Dendritic cell treated with granulocyte-macrophage colony-stimulating factor and Interleukin-4, amounts not matched to agents 40 ng/mL and 50 ng/mL, for 4 days (primary cell): ENCODE measurements around the gene PFDN1.

ENCODE experiments used
- H3K27ac Mint-ChIP-seq: one replicate; pipeline ENCODE4 v1.8.0; 2022; ENCODE audit warnings: mild to moderate bottlenecking, mixed read lengths
- H3K27me3 Mint-ChIP-seq: one replicate; pipeline ENCODE4 v1.8.0; 2022; ENCODE audit warnings: mild to moderate bottlenecking, mixed read lengths
- H3K36me3 Mint-ChIP-seq: one replicate; pipeline ENCODE4 v1.8.0; 2022; ENCODE audit warnings: low read depth, mixed read lengths
- H3K4me1 Mint-ChIP-seq: one replicate; pipeline ENCODE4 v1.8.0; 2022; ENCODE audit warnings: low read depth, mixed read lengths
- H3K4me3 Mint-ChIP-seq: one replicate; pipeline ENCODE4 v1.8.0; 2022; ENCODE audit warnings: mild to moderate bottlenecking, moderate library complexity, mixed read lengths
- H3K9me3 Mint-ChIP-seq: one replicate; pipeline ENCODE4 v1.8.0; 2022; ENCODE audit warnings: mixed read lengths
- intact Hi-C: fragments of 100-400 bp; cut with micrococcal nuclease; formaldehyde crosslinking; loops from one replicate; pipeline ENCODE4 v1.15.0; 2022

Gene PFDN1

DNA sequence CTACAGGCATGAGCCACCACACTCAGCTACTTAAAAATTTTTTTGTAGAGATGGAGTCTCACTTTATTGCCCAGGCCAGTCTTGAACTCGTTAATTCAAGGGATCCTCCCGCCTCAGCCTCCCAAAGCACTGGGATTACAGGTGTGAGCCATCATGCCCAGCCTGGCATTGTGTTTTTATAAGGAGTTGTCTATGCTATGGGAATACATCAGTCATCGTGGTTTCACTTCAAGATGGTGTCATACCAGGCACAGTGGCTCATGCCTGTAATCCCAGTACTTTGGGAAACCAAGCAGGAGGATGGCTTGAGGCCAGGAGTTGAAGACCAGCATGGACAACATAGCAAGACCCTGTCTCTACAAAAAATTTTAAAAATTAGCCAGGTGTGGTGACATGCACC lies 78.2 kb downstream of the PFDN1 start:
- H3K27ac Mint-ChIP-seq, result no peak overlapping the region
- peaks cover 40% of the 10 kb centered on the region for H3K4me1 Mint-ChIP-seq
- no peaks in the 10 kb centered on the region for H3K9me3 Mint-ChIP-seq
- H3K27me3 Mint-ChIP-seq, result peaks cover 1% of the 10 kb centered on the region
- H3K36me3 Mint-ChIP-seq, result peaks cover 11% of the 10 kb centered on the region
- intact Hi-C loops, result no loop called here
- no peak overlapping the region for H3K4me3 Mint-ChIP-seq

DNA sequence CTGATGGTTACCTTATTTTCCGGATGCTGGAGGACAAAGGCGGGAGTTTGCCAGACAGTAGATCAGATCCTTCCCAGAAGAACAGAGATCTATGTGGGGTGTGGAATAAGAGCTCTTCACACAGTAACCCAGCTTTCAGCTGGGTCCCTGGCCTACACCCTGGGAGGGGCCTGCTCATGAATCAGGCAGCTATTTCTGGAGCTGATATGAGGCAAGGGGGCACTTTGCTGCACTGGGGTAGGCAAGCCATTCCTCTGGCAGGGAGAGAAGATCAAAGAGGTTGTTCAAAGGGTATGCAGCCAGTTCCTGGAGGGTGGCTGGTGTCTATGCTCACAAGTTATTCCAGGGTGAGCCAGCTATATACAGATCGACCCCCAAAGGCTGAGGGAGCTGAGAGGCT lies 79.3 kb downstream of the PFDN1 start:
- H3K9me3 Mint-ChIP-seq, result no peaks in the 10 kb centered on the region
- intact Hi-C loops, result no loop called here
- peaks cover 4% of the 10 kb centered on the region for H3K27me3 Mint-ChIP-seq
- no peak overlapping the region for H3K27ac Mint-ChIP-seq
- H3K4me3 Mint-ChIP-seq, result no peak overlapping the region
- H3K36me3 Mint-ChIP-seq, result peaks cover 11% of the 10 kb centered on the region
- H3K4me1 Mint-ChIP-seq, result peaks cover 49% of the 10 kb centered on the region

DNA sequence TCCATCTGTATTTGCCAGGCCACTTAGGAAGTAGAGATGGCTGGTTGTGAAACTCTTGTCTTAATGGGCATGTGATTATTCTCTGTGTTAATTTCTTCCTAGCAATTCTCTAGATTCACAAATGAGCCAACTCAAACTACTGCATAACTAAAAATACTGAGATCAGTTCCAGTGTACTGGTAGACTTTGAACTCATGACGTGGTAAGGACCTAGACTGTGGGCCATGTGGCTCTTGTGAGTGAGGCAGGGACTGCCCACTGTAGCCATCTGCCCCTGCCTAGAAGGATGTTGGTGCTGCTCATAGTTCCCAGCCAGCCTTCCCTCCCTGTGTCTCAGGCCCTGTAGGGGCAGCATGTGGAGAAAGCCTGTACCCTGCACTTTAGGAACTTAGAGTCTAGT lies 80.5 kb downstream of the PFDN1 start:
- intact Hi-C loops, result no loop called here
- peaks cover 49% of the 10 kb centered on the region for H3K4me1 Mint-ChIP-seq
- H3K27me3 Mint-ChIP-seq, result peaks cover 4% of the 10 kb centered on the region
- H3K36me3 Mint-ChIP-seq, result peaks cover 11% of the 10 kb centered on the region
- no peaks in the 10 kb centered on the region for H3K9me3 Mint-ChIP-seq
- H3K4me3 Mint-ChIP-seq, result no peak overlapping the region
- no peak overlapping the region for H3K27ac Mint-ChIP-seq

DNA sequence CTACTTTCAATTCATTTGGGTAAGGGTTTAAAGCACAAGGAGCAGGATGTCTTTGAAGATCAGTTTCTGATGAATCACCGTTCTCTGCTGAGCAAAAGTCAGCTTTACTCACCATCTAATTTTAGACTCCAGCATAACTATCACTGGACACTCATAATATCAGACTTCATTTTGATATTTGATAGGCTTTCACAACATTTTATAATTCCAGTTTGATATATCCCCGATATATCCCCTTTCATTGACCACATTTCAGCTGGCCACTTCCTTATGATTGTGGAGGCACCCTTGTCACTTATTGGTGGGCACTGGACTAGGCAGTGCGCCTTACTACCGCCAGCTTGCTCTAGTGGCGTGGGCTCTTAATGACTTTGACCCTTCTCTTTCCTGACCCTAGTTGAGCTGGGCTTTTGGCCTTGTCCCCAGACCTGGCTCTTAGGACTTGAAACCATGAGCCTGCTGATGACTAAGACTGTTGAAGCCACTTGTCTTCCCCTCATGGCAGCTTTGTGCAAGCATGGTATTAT lies 81.1 kb downstream of the PFDN1 start:
- H3K4me1 Mint-ChIP-seq, result peaks cover 49% of the 10 kb centered on the region
- H3K4me3 Mint-ChIP-seq, result no peak overlapping the region

DNA sequence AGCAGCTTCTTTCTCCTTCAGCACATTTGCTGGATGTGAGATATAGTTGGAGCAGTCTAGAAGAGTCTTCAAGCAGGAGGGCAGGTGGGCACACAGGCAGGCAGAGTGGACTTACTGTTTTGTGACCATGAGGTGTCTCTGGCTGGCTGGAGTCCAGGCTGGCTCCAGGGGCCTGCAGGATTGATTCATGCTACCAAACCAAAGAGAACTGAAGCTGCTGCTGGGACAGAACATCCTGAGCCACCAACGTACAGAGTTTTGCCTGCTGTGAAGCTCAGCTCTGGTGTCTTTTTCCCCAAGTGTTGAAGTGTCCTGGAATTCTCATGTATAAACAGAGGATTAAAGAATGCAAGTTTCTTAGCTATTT lies 82.2 kb downstream of the PFDN1 start:
- Mint-ChIP-seq H3K27me3 (peaks cover 4% of the 10 kb centered on the region), H3K9me3 (no peaks in the 10 kb centered on the region), H3K4me3 (no peak overlapping the region), H3K36me3 (peaks cover 11% of the 10 kb centered on the region), H3K4me1 (peaks cover 50% of the 10 kb centered on the region), H3K27ac (no peak overlapping the region)
- intact Hi-C loops, result no loop called here

More for the DNA sequence above, 81.1 kb downstream of the PFDN1 start:
- Mint-ChIP-seq H3K36me3 (peaks cover 11% of the 10 kb centered on the region), H3K27ac (no peak overlapping the region), H3K9me3 (no peaks in the 10 kb centered on the region), H3K27me3 (peaks cover 4% of the 10 kb centered on the region)
- intact Hi-C loops, result no loop called here

DNA sequence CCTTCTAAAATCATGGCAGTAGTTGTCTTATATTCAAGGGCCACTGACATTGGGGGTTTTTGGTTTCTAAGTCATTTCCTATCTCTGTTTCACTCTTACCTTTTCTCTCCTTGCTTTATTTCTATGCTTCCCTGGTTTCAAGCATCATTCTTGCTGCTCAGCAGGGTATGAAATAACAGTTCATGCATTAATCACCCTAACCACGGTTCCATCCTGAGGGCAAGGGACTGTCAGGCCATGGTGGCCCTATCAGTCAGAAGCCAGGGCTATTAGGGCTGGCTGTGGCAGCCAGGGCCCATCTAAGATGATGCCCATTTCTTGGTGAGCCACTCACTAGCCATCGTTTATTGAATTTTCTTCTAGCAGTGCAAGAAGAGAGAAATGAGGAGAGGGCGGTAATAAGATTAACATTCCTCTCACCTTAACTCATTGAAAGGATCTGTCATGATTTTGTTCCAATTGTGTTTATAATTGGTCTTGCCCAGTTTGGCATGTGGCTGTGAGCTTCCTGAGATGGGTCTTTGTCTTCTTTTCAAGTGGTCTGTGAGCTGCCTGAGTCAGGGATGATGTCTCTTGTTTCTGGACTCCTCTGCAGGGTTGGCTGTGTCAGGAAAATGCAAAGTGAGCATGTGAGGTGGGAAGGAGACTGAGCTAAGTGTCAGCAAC lies 82.7 kb downstream of the PFDN1 start:
- no peak overlapping the region for H3K4me3 Mint-ChIP-seq
- H3K4me1 Mint-ChIP-seq, result peaks cover 54% of the 10 kb centered on the region
- no peaks in the 10 kb centered on the region for H3K9me3 Mint-ChIP-seq
- peaks cover 4% of the 10 kb centered on the region for H3K27me3 Mint-ChIP-seq
- H3K27ac Mint-ChIP-seq, result no peak overlapping the region
- H3K36me3 Mint-ChIP-seq, result peaks cover 11% of the 10 kb centered on the region
- intact Hi-C loops, result no loop called here

DNA sequence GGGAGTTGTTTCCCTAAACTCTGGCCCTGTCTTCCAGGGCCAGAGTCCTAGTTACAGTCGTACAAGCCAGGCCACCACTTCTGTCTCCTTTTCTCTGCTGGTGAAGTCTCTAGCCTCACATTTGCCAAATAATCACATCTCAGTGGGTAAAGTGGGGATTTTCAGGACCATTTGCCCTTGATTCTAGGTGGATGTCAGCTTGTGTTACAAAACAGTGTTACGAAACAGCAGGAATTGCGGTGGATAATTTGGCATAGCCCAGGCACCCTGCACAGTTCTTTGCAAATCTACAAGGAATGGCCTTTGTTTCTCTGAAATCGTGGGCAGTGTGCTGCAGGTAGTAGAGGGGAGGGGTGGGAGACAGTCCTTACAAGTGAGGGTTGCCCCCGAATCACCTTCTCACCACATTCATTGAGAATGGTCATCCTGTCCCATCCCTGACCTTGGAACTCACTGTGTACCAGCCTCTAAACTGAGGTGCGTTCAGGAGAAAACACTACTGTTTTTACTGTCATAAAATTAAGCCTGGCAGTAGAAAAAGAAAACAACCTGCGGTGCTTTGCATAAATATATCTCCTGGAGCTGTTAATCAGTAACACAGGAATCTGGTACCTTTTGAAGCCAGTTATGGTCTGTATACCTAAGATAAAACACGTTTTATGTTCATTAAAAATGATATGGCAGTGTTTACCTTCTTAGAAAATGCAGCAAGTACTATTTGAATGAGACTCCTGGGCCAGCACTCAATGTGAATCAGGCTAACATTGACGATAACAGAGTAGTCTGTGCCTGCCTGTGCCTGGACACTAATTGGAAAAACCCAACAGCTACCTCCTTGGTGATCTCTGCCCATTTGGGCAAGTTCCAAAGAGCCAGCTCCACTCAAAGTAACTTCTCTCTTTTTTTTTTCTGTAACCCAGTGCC lies 83.6 kb downstream of the PFDN1 start:
- H3K9me3 Mint-ChIP-seq, result no peaks in the 10 kb centered on the region
- H3K27me3 Mint-ChIP-seq, result peaks cover 4% of the 10 kb centered on the region
- H3K4me3 Mint-ChIP-seq, result no peak overlapping the region
- peaks cover 62% of the 10 kb centered on the region for H3K4me1 Mint-ChIP-seq
- H3K27ac Mint-ChIP-seq, result no peak overlapping the region
- H3K36me3 Mint-ChIP-seq, result peaks cover 11% of the 10 kb centered on the region
- intact Hi-C loops, result no loop called here

DNA sequence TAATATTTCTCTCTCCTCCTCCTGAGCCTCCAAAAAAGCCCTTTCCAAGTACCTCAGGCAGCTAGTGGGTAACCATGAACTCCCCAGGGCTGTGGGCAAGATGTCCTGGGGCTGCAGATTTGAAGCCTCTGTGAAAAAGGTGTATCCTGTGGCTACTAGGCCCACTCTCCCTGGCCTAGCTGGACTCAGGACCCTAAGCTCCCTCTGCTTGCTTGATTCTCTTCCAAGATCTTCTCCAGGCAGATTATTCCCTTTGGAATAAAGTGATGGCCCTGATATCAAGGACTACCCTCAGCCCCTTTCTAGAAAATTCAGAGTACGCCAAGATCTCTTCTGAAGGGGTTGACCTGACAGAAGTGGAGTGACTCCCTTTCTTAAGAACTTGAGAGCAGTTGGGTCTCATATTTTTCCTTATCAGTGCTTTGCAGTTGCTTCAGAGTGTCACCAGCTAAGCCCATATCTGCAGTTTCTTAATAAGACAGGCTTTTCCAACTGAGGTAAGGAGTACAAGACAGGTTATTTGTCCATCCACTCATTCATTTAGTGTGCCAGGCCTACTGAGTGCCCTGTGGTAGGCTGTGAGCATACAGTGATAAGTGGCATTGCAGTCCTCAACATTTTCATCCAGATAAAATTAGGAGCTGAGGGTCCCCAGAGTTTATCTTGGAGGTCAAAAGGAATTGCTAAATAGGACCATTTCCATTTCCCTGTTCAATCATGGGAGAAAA lies 85.4 kb downstream of the PFDN1 start:
- intact Hi-C loops, result no loop called here
- H3K36me3 Mint-ChIP-seq, result peaks cover 11% of the 10 kb centered on the region
- H3K4me3 Mint-ChIP-seq, result no peak overlapping the region
- H3K27ac Mint-ChIP-seq, result no peak overlapping the region
- peaks cover 7% of the 10 kb centered on the region for H3K27me3 Mint-ChIP-seq
- peaks cover 51% of the 10 kb centered on the region for H3K4me1 Mint-ChIP-seq
- H3K9me3 Mint-ChIP-seq, result no peaks in the 10 kb centered on the region

DNA sequence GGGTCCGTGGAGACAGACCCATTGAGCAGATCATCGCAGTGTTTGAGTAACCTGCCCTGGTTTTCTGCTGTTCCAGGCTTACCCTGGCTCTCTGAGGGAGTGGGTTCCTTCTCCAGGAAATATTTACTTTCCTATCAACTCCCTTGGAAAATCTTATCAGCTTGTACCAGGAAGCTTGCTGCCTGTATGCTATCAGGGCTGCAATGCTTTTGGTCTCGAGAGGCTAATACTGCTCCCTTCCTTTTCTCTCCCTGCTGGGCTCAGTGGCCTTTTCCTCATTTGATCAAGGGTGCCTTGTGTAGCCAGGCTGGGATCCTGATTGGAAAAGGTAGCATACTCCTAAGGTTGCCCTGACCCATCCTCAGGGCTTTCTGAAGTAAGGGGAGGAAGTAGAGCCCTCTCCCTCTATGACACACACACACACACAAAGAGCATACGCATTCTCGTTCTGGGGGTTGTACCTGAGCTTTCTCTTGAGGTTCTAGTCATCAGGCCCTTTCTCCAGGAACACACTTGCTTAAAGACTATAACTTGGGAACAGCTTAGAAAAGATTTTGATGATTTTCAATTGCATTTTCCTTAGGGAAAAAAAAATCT lies 86.3 kb downstream of the PFDN1 start:
- no peaks in the 10 kb centered on the region for H3K9me3 Mint-ChIP-seq

DNA sequence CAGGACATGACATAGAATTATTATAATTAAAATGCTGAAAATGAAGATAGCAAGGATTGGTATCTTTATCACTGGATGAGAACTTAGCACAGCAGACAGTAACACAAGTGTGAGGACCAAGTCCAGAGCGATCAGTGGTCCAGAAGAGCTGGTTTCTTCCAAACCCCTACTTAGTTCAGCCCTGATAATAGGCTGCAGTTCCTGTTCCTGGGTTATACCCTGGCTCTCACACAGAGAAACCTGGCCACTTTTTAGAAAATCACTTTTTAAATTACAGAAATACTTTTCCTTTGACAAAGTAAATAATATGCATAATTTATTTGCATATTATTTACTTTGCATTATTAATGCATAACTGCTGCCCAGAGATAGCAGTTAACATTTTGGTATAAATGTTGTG lies 87.6 kb downstream of the PFDN1 start:
- Mint-ChIP-seq H3K4me1 (peaks cover 30% of the 10 kb centered on the region), H3K4me3 (no peak overlapping the region), H3K9me3 (no peaks in the 10 kb centered on the region), H3K27ac (no peak overlapping the region), H3K27me3 (peaks cover 5% of the 10 kb centered on the region), H3K36me3 (no peaks in the 10 kb centered on the region)
- intact Hi-C loops, result no loop called here

More for the DNA sequence above, 86.3 kb downstream of the PFDN1 start:
- Mint-ChIP-seq H3K4me3 (no peak overlapping the region), H3K36me3 (peaks cover 11% of the 10 kb centered on the region), H3K27ac (no peak overlapping the region), H3K4me1 (peaks cover 42% of the 10 kb centered on the region), H3K27me3 (peaks cover 7% of the 10 kb centered on the region)
- intact Hi-C loops, result no loop called here

DNA sequence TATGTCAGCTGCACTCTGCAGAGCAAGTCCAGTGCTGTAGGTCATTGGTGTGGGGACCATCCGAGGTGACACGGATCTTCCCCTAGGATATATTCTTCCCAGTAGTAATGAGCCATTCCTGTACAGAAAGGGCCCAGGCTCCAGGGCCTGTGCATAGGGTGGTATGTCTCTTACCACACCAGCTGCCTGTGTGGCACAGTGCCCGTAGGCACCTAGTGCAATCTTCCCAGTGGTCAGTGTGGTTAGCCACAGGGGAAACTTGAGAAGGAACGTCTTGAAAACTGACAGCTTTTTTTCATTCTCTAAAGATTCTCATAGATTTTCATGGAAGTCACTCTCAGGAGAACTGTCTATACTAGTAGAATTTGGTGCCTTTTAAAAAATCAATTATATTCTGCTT lies 88.1 kb downstream of the PFDN1 start:
- Mint-ChIP-seq H3K4me3 (no peak overlapping the region), H3K4me1 (peaks cover 26% of the 10 kb centered on the region), H3K27me3 (peaks cover 5% of the 10 kb centered on the region), H3K27ac (no peak overlapping the region), H3K36me3 (no peaks in the 10 kb centered on the region), H3K9me3 (no peaks in the 10 kb centered on the region)
- intact Hi-C loops, result no loop called here

DNA sequence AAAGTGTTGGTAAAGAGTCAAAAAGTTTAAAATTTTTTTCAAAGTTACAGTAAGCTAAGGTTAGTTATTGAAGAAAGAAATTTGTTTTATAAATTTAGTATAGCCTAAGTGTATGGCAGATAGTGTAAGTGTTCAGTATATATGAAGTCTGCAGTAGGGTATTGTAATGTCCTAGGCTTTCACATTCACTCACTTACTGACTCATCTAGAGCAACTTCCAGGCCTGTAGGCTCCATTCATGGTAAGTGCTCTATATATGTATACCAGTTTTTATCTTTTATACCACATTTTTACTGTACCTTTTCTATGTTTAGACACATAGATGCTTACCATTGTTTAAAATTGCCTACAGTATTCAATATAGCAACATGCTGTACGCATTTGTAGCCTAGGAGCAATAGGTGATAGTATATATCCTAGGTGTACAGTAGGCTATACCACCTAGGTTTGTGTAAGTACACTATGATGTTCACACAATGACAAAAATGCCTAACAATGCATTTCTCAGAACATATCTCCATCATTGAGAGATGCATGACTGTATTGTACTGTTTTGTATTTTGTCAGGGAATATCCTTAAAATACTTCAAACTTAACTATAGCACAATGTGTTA lies 89.4 kb downstream of the PFDN1 start:
- H3K9me3 Mint-ChIP-seq, result no peaks in the 10 kb centered on the region
- peaks cover 2% of the 10 kb centered on the region for H3K27me3 Mint-ChIP-seq
- no peak overlapping the region for H3K4me3 Mint-ChIP-seq
- H3K36me3 Mint-ChIP-seq, result no peaks in the 10 kb centered on the region
- no peak overlapping the region for H3K27ac Mint-ChIP-seq
- intact Hi-C loops, result no loop called here
- peaks cover 16% of the 10 kb centered on the region for H3K4me1 Mint-ChIP-seq

DNA sequence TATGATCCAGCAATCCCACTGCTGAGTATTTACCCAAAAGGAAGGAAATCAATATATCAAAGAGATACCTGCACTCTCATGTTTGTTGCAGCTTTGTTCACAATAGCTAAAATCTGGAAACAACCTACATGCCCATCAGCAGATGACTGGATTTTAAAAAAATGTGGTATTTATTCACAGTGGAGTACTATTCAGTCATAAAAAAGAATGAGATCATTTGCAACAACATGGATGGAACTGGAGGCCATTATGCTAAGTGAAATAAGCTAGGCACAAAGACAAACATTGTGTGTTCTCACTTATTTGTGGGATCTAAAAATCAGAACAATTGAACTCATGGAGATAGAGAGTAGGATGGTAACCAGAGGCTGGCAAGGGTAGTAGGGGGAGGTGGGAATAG lies 94.8 kb downstream of the PFDN1 start:
- Mint-ChIP-seq H3K9me3 (no peaks in the 10 kb centered on the region), H3K4me3 (no peak overlapping the region), H3K36me3 (peaks cover 7% of the 10 kb centered on the region), H3K27ac (no peak overlapping the region), H3K27me3 (no peaks in the 10 kb centered on the region), H3K4me1 (peaks cover 42% of the 10 kb centered on the region)
- intact Hi-C loops, result no loop called here
